Stimulated activated CD4-positive, alpha-beta T cell treated with anti-CD3 and anti-CD28 coated beads, Interleukin-12 subunit alpha, Interleukin-12 subunit beta, amount 100 ng/mL, for 24 hours (primary cell): ENCODE results near the gene UQCRC1.

ENCODE experiments used
- DNase-seq, 2 experiments: peaks; one replicate each; pipeline ENCODE4 v3.0.0-alpha.2; 2020; ENCODE audit warnings: low read depth in 2 of 2

Gene UQCRC1

GRCh38 chr3:48599077-48599501 is 10.4 kb downstream of the UQCRC1 start:
- no peak for DNase-seq

- DNase-seq: no peak
Observed at GRCh38 chr3:48598323-48599076, 10.9 kb downstream of the UQCRC1 start.

- no peak for DNase-seq
Observed at GRCh38 chr3:48597408-48597800, 12.0 kb downstream of the UQCRC1 start.

- DNase-seq: no peak
Observed at GRCh38 chr3:48596676-48597407, 12.6 kb downstream of the UQCRC1 start.

GRCh38 chr3:48596157-48596556 is 13.3 kb downstream of the UQCRC1 start:
- DNase-seq: no peak

- DNase-seq: no peak
Observed at GRCh38 chr3:48595526-48596121, 13.8 kb downstream of the UQCRC1 start.

GRCh38 chr3:48595075-48595525 is 14.3 kb downstream of the UQCRC1 start, which contains the start of gene COL7A1:
Gene COL7A1, minus strand, starts transcription at chr3:48595329. Its CDS starts 170 bp downstream, at chr3:48595159.
- no peak for DNase-seq

- no peak for DNase-seq
Observed at GRCh38 chr3:48594417-48595049, 14.9 kb downstream of the UQCRC1 start.

- DNase-seq: no peak
Observed at GRCh38 chr3:48593337-48593736, 16.1 kb downstream of the UQCRC1 start.

GRCh38 chr3:48592519-48593087 is 16.8 kb downstream of the UQCRC1 start:
- no peak for DNase-seq

- no peak for DNase-seq
Observed at GRCh38 chr3:48591886-48592518, 17.4 kb downstream of the UQCRC1 start.

- DNase-seq: no peak
Observed at GRCh38 chr3:48591436-48591835, 18.0 kb downstream of the UQCRC1 start.

GRCh38 chr3:48588230-48588629 is 21.2 kb downstream of the UQCRC1 start:
- DNase-seq: no peak

GRCh38 chr3:48587686-48588085 is 21.8 kb downstream of the UQCRC1 start:
- DNase-seq: no peak

GRCh38 chr3:48585411-48585810 is 24.0 kb downstream of the UQCRC1 start:
- no peak for DNase-seq

- DNase-seq: no peak
Observed at GRCh38 chr3:48584836-48585235, 24.6 kb downstream of the UQCRC1 start.

GRCh38 chr3:48581621-48582481 is 27.6 kb downstream of the UQCRC1 start:
- DNase-seq: no peak

GRCh38 chr3:48576647-48577046 is 32.8 kb downstream of the UQCRC1 start:
- no peak for DNase-seq

GRCh38 chr3:48575366-48575765 is 34.1 kb downstream of the UQCRC1 start:
- no peak for DNase-seq

GRCh38 chr3:48573973-48574585 is 35.4 kb downstream of the UQCRC1 start:
- no peak for DNase-seq
